Small intestine (tissue), 7 donors: Measurements from ENCODE around the gene TPSG1. TPM values are rescaled to one million over a fixed set of nuclear protein-coding genes. Genes with fewer than 3 reads are reported as not detected.
"Not testable (repeated sequence)": the region's sequence is repeated elsewhere in the genome, so short reads cannot be mapped to it uniquely, and the experiment has no call there.

Source experiments
- DNase-seq, 2 donors: peaks; one replicate each; pipeline versions ENCODE4 v3.0.0 to v3.0.0-alpha.2; 2013
- FAIRE-seq: peaks from 2 replicates; lab custom pipeline; 2012; peaks lifted over from hg19 to GRCh38; lab: Jason Lieb, UNC
- H3K27ac ChIP-seq, 3 donors: one replicate each; pipeline ENCODE4 v1.5.1; 2013; ENCODE audit warnings: low read length in 2 of 3, mild to moderate bottlenecking in 2 of 3, control low read depth in 1 of 3, inconsistent platforms in 1 of 3, low read depth in 1 of 3, moderate library complexity in 1 of 3
- H3K27me3 ChIP-seq, 3 donors: one replicate each; pipeline ENCODE4 v1.6.1; 2013; ENCODE audit warnings: low read length in 3 of 3, inconsistent platforms in 1 of 3; ENCODE audit not compliant: control insufficient read depth in 3 of 3, insufficient read depth in 3 of 3
- H3K36me3 ChIP-seq, 3 donors: one replicate each; pipeline ENCODE4 v1.6.1; 2013; ENCODE audit warnings: low read length in 3 of 3, inconsistent platforms in 1 of 3, low read depth in 1 of 3, mild to moderate bottlenecking in 1 of 3, moderate library complexity in 1 of 3; ENCODE audit not compliant: control insufficient read depth in 3 of 3, insufficient read depth in 2 of 3
- H3K4me1 ChIP-seq, 3 donors: one replicate each; pipeline ENCODE4 v1.6.1; 2013; ENCODE audit warnings: low read length in 2 of 3, inconsistent platforms in 1 of 3, low read depth in 1 of 3, mild to moderate bottlenecking in 1 of 3, moderate library complexity in 1 of 3; ENCODE audit not compliant: control insufficient read depth in 3 of 3, insufficient read depth in 2 of 3
- H3K4me3 ChIP-seq, 3 donors: one replicate each; pipeline ENCODE4 v1.5.1; 2013; ENCODE audit warnings: low read length in 3 of 3, control low read depth in 1 of 3, inconsistent platforms in 1 of 3, low read depth in 1 of 3, mild to moderate bottlenecking in 1 of 3, moderate library complexity in 1 of 3
- H3K9me3 ChIP-seq, 2 donors: one replicate each; pipeline ENCODE4 v1.6.1; 2013; ENCODE audit warnings: low read depth in 1 of 2, low read length in 1 of 2; ENCODE audit not compliant: control insufficient read depth in 2 of 2, insufficient read depth in 1 of 2
- WGBS, 3 donors: extraction: QIAGEN DNeasy Blood & Tissue Kit; methylation state at CpG; one replicate each; pipeline ENCODE4 v1.1.7; 2013; 5-methylcytosine and 5-hydroxymethylcytosine counted together
- polyA plus RNA-seq, 4 donors: library from polyadenylated mRNA; stranded (reverse) in 3 of 4; unstranded in 1 of 4; fragments of 200-250 nt in 3 of 4; fragments of 120-200 nt in 1 of 4; gene quantifications; one replicate each; pipeline versions ENCODE4 v1.2.1 to v1.2.3, GENCODE V29; 2013
- donor health status: healthy with polysubstance abuse.
- donor health status: control.
- donor health status: control.
- donor health status: Bipolar disorder and iron deficiency.
- donor health status: healthy.

Gene TPSG1
- polyA plus RNA-seq, 4 donors: 3.3 to 40.9 (median 14.0) TPM

GRCh38 chr16:1190789-1191188 lies 34.3 kb downstream of the TPSG1 start:
- DNase-seq, H3K27me3 ChIP-seq, FAIRE-seq, H3K4me3 ChIP-seq, H3K9me3 ChIP-seq, H3K27ac ChIP-seq, H3K36me3 ChIP-seq, H3K4me1 ChIP-seq: not testable (repeated sequence)
- WGBS, 3 donors: 87 to 92% (median 87%) methylated on average over 11 of the region's 11 CpGs

GRCh38 chr16:1189455-1189854 lies 35.6 kb downstream of the TPSG1 start:
- DNase-seq (no peak), FAIRE-seq (no peak)
- H3K27ac ChIP-seq: no peak overlapping the region
- H3K4me1 ChIP-seq: peaks cover 0 to 1% (median 0%) of the 10 kb centered on the region in 3 donors
- WGBS, 3 donors: 61 to 74% (median 66%) methylated on average over 7 of the region's 7 CpGs
- peaks cover 0 to 2% (median 0%) of the 10 kb centered on the region in 3 donors for H3K36me3 ChIP-seq
- no peaks in the 10 kb centered on the region for H3K9me3 ChIP-seq
- H3K27me3 ChIP-seq: no peaks in the 10 kb centered on the region
- H3K4me3 ChIP-seq: no peak overlapping the region

GRCh38 chr16:1188432-1189189 lies 36.5 kb downstream of the TPSG1 start:
- Histone ChIP-seq H3K4me3 (no peak overlapping the region), H3K4me1 (no peaks in the 10 kb centered on the region), H3K36me3 (peaks cover 0 to 2% (median 0%) of the 10 kb centered on the region in 3 donors), H3K27me3 (no peaks in the 10 kb centered on the region), H3K9me3 (no peaks in the 10 kb centered on the region), H3K27ac (no peak overlapping the region)
- DNase-seq (peak; percentile 37 to 67), FAIRE-seq (no peak)
- 40 to 52% (median 44%) methylated on average over 31 to 32 of the region's 32 CpGs for WGBS, 3 donors

GRCh38 chr16:1185460-1186207 lies 39.4 kb downstream of the TPSG1 start:
- not testable (repeated sequence) for FAIRE-seq, H3K27ac ChIP-seq, H3K4me1 ChIP-seq, H3K9me3 ChIP-seq, DNase-seq, H3K36me3 ChIP-seq, H3K4me3 ChIP-seq
- 81 to 91% (median 86%) methylated on average over 36 to 70 of the region's 86 CpGs for WGBS, 3 donors
- peaks cover 0 to 16% (median 0%) of the 10 kb centered on the region in 3 donors for H3K27me3 ChIP-seq

GRCh38 chr16:1184980-1185379 lies 40.1 kb downstream of the TPSG1 start:
- DNase-seq (no peak), FAIRE-seq (no peak)
- 93 to 94% (median 94%) methylated on average over 18 of the region's 18 CpGs for WGBS, 3 donors
- Histone ChIP-seq H3K4me1 (no peaks in the 10 kb centered on the region), H3K27me3 (peaks cover 0 to 16% (median 0%) of the 10 kb centered on the region in 3 donors), H3K4me3 (no peak overlapping the region), H3K36me3 (no peaks in the 10 kb centered on the region), H3K9me3 (no peaks in the 10 kb centered on the region), H3K27ac (no peak overlapping the region)

- Histone ChIP-seq H3K36me3 (no peaks in the 10 kb centered on the region), H3K9me3 (no peaks in the 10 kb centered on the region), H3K4me3 (no peak overlapping the region), H3K27me3 (peaks cover 0 to 16% (median 0%) of the 10 kb centered on the region in 3 donors), H3K27ac (no peak overlapping the region), H3K4me1 (no peaks in the 10 kb centered on the region)
- DNase-seq (peak in 1 of 2 donors; percentile 23), FAIRE-seq (no peak)
- WGBS, 3 donors: 27 to 68% (median 53%) methylated on average over 26 of the region's 26 CpGs
Observed at GRCh38 chr16:1184156-1184868, 40.8 kb downstream of the TPSG1 start.

GRCh38 chr16:1182950-1183907 lies 41.8 kb downstream of the TPSG1 start:
- Histone ChIP-seq H3K9me3 (no peaks in the 10 kb centered on the region), H3K27ac (peak overlapping the region in 1 of 3 donors; percentile 28), H3K4me3 (no peak overlapping the region), H3K36me3 (no peaks in the 10 kb centered on the region), H3K27me3 (peaks cover 0 to 16% (median 0%) of the 10 kb centered on the region in 3 donors), H3K4me1 (no peaks in the 10 kb centered on the region)
- FAIRE-seq (no peak), DNase-seq (no peak)
- WGBS, 3 donors: 44 to 50% (median 44%) methylated on average over 34 to 45 of the region's 45 CpGs
